ENCODE measurements around the gene TEAD2.

The TEAD2 gene

DNA sequence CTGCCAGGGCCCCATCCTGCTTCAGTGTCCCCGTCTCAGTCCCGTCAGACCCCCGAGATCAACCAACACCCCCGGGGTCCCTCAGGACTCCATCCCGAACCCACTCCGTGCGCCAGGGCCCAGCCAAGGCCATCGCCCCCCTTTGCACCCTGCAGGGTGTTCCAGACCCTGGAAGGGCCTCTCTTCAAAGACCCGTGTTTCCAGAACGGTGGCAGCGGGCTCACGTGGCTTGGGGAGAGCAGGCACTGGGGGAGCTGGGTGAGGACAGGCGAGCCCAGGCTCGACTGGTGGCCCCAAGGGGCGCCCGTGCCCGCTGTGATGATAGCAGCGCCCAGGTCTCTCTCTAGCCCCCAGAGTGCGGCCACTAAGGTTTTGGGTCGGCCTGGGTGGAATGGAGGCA, 27.2 kb upstream of the TEAD2 start:
- Histone ChIP-seq H3K9ac (no peak overlapping the region), H3K27ac (no peak overlapping the region), H3K9me3 (ENCODE audit: control insufficient read depth, low read length) (no peaks in the 10 kb centered on the region), H2AFZ (no peak overlapping the region), H3K4me2 (ENCODE audit: low read length) (no peak overlapping the region), H3K4me1 (no peaks in the 10 kb centered on the region), H3K27me3 (ENCODE audit: control insufficient read depth, insufficient read depth, low read length) (no peaks in the 10 kb centered on the region), H3K36me3 (ENCODE audit: control insufficient read depth, insufficient read depth, low read length) (no peaks in the 10 kb centered on the region), H3K79me2 (no peaks in the 10 kb centered on the region), H3K4me3 (ENCODE audit: low read depth, low read length) (no peak overlapping the region)
- TF ChIP-seq, protein P1, sequence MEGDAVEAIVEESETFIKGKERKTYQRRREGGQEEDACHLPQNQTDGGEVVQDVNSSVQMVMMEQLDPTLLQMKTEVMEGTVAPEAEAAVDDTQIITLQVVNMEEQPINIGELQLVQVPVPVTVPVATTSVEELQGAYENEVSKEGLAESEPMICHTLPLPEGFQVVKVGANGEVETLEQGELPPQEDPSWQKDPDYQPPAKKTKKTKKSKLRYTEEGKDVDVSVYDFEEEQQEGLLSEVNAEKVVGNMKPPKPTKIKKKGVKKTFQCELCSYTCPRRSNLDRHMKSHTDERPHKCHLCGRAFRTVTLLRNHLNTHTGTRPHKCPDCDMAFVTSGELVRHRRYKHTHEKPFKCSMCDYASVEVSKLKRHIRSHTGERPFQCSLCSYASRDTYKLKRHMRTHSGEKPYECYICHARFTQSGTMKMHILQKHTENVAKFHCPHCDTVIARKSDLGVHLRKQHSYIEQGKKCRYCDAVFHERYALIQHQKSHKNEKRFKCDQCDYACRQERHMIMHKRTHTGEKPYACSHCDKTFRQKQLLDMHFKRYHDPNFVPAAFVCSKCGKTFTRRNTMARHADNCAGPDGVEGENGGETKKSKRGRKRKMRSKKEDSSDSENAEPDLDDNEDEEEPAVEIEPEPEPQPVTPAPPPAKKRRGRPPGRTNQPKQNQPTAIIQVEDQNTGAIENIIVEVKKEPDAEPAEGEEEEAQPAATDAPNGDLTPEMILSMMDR (IDR thresholded peaks at IDR 0.05): no peak

GRCh38 chr19:49387936-49388372, 25.7 kb upstream of the TEAD2 start, which contains the start of gene KASH5:
Gene KASH5 (plus strand): TSS chr19:49388249. CDS start chr19:49390884, 2,635 bp downstream.
- TF ChIP-seq, protein P1 (IDR thresholded peaks at IDR 0.05): no peak
- no peaks in the 10 kb centered on the region for H3K36me3 ChIP-seq (ENCODE audit: control insufficient read depth, insufficient read depth, low read length)
- H3K27me3 ChIP-seq (ENCODE audit: control insufficient read depth, insufficient read depth, low read length): no peaks in the 10 kb centered on the region
- no peaks in the 10 kb centered on the region for H3K79me2 ChIP-seq
- H2AFZ ChIP-seq: no peak within 1 kb of the TSS
- H3K4me1 ChIP-seq: no peaks in the 10 kb centered on the region
- no peaks in the 10 kb centered on the region for H3K9me3 ChIP-seq (ENCODE audit: control insufficient read depth, low read length)
- no peak within 1 kb of the TSS for H3K4me2 ChIP-seq (ENCODE audit: low read length)
- no peak within 1 kb of the TSS for H3K27ac ChIP-seq
- no peak within 1 kb of the TSS for H3K4me3 ChIP-seq (ENCODE audit: low read depth, low read length)
- H3K9ac ChIP-seq: no peak within 1 kb of the TSS

DNA sequence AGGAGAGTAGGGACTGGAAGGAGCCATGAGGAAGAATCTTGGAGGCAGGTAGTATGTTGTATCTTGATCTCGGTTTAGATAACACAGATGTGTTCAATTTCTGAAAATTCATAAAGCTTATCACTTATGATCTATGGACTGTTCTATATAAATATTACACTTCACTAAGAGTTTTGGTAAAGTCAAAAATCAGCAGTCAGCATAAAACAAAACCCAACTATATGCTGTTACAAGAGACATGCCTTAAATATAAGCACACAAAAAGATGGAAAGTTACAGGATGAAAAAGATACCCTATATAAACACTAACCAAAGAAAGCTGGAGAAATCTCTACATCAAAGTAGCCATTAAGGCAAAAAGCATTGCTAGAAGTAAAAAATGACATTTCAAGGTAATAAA, 21.4 kb upstream of the TEAD2 start:
- H3K79me2 ChIP-seq: no peaks in the 10 kb centered on the region
- no peak overlapping the region for H3K9ac ChIP-seq
- H3K9me3 ChIP-seq (ENCODE audit: control insufficient read depth, low read length): no peaks in the 10 kb centered on the region
- no peaks in the 10 kb centered on the region for H3K27me3 ChIP-seq (ENCODE audit: control insufficient read depth, insufficient read depth, low read length)
- H3K4me3 ChIP-seq (ENCODE audit: low read depth, low read length): no peak overlapping the region
- no peaks in the 10 kb centered on the region for H3K4me1 ChIP-seq
- no peak overlapping the region for H3K4me2 ChIP-seq (ENCODE audit: low read length)
- H3K36me3 ChIP-seq (ENCODE audit: control insufficient read depth, insufficient read depth, low read length): no peaks in the 10 kb centered on the region
- H2AFZ ChIP-seq: no peak overlapping the region
- TF ChIP-seq, protein P1 (IDR thresholded peaks at IDR 0.05): no peak
- no peak overlapping the region for H3K27ac ChIP-seq

DNA sequence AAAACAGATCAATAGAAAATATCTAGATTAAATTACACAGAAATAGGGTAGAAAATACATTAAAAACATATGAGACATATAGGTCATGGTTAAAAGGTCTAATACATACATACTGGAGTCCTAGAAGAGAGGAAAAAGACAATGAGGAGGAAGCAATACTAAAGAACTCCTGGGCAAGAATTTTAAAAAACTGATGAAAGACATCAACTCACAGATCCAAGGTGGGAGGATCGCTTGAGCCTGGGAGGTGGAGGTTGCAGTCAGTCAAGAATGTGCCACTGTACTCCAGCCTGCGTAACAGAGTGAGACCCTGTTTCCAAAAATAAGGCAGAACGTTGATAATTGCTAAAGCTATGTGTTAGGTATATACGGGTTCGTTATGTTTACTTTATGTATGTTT, 20.4 kb upstream of the TEAD2 start:
- no peak overlapping the region for H3K4me3 ChIP-seq (ENCODE audit: low read depth, low read length)
- no peaks in the 10 kb centered on the region for H3K4me1 ChIP-seq
- TF ChIP-seq, protein P1 (IDR thresholded peaks at IDR 0.05): no peak
- H3K27ac ChIP-seq: no peak overlapping the region
- no peaks in the 10 kb centered on the region for H3K27me3 ChIP-seq (ENCODE audit: control insufficient read depth, insufficient read depth, low read length)
- H2AFZ ChIP-seq: no peak overlapping the region
- H3K9me3 ChIP-seq (ENCODE audit: control insufficient read depth, low read length): no peaks in the 10 kb centered on the region
- no peak overlapping the region for H3K4me2 ChIP-seq (ENCODE audit: low read length)
- no peaks in the 10 kb centered on the region for H3K36me3 ChIP-seq (ENCODE audit: control insufficient read depth, insufficient read depth, low read length)
- H3K9ac ChIP-seq: no peak overlapping the region
- H3K79me2 ChIP-seq: no peaks in the 10 kb centered on the region

GRCh38 chr19:49380391-49380790, 18.2 kb upstream of the TEAD2 start:
- TF ChIP-seq, protein P1 (IDR thresholded peaks at IDR 0.05): no peak
- no peak overlapping the region for H3K4me2 ChIP-seq (ENCODE audit: low read length)
- H3K36me3 ChIP-seq (ENCODE audit: control insufficient read depth, insufficient read depth, low read length): no peaks in the 10 kb centered on the region
- no peaks in the 10 kb centered on the region for H3K4me1 ChIP-seq
- no peaks in the 10 kb centered on the region for H3K27me3 ChIP-seq (ENCODE audit: control insufficient read depth, insufficient read depth, low read length)
- H3K79me2 ChIP-seq: no peaks in the 10 kb centered on the region
- no peaks in the 10 kb centered on the region for H3K9me3 ChIP-seq (ENCODE audit: control insufficient read depth, low read length)
- no peak overlapping the region for H2AFZ ChIP-seq
- H3K4me3 ChIP-seq (ENCODE audit: low read depth, low read length): no peak overlapping the region
- no peak overlapping the region for H3K27ac ChIP-seq
- H3K9ac ChIP-seq: no peak overlapping the region

All from parathyroid adenoma (tissue), 2 donors.